HFF-Myc (cell line): Measurements from ENCODE around the gene NTMT1.

Experiments used
- DNase-seq: peaks from one replicate; pipeline ENCODE4 v3.0.0-alpha.2; 2011; ENCODE audit warnings: low read depth; ENCODE audit errors: extremely low read depth
- H3K4me3 ChIP-seq: replicated peaks from 2 replicates; pipeline ENCODE4 v1.5.1; 2011; ENCODE audit warnings: low read depth, mild to moderate bottlenecking, control low read depth, low read length
- TF ChIP-seq, protein P1 (sequence below): IDR thresholded peaks from 2 replicates; pipeline ENCODE4 v1.5.1; 2012; ENCODE audit warnings: mild to moderate bottlenecking, low read depth, low read length, control low read depth; ENCODE audit errors: missing control alignments

Gene NTMT1

DNA sequence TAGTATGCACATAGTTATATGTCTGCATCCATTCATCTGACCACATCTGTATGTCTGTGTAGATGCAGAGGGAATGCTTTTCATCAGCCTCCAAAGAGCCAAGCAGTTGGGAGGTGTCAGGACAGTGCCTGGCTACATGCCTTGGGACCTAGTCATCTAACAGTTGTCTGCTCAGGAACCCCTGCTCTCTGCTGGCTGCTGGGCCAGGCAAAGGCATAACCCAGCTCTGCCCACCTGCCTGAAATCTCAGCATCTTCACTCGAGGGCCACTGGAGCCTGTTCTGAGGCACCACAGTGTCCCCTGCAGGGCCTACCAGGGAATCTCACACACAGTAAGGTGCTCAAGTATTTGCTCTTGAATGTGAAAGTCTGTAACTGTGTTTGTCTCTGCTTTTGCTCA, 8.8 kb upstream of the NTMT1 start:
- TF ChIP-seq, protein P1, sequence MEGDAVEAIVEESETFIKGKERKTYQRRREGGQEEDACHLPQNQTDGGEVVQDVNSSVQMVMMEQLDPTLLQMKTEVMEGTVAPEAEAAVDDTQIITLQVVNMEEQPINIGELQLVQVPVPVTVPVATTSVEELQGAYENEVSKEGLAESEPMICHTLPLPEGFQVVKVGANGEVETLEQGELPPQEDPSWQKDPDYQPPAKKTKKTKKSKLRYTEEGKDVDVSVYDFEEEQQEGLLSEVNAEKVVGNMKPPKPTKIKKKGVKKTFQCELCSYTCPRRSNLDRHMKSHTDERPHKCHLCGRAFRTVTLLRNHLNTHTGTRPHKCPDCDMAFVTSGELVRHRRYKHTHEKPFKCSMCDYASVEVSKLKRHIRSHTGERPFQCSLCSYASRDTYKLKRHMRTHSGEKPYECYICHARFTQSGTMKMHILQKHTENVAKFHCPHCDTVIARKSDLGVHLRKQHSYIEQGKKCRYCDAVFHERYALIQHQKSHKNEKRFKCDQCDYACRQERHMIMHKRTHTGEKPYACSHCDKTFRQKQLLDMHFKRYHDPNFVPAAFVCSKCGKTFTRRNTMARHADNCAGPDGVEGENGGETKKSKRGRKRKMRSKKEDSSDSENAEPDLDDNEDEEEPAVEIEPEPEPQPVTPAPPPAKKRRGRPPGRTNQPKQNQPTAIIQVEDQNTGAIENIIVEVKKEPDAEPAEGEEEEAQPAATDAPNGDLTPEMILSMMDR = peak; percentile 70
- H3K4me3 ChIP-seq = no peak overlapping the region
- no peak for DNase-seq

DNA sequence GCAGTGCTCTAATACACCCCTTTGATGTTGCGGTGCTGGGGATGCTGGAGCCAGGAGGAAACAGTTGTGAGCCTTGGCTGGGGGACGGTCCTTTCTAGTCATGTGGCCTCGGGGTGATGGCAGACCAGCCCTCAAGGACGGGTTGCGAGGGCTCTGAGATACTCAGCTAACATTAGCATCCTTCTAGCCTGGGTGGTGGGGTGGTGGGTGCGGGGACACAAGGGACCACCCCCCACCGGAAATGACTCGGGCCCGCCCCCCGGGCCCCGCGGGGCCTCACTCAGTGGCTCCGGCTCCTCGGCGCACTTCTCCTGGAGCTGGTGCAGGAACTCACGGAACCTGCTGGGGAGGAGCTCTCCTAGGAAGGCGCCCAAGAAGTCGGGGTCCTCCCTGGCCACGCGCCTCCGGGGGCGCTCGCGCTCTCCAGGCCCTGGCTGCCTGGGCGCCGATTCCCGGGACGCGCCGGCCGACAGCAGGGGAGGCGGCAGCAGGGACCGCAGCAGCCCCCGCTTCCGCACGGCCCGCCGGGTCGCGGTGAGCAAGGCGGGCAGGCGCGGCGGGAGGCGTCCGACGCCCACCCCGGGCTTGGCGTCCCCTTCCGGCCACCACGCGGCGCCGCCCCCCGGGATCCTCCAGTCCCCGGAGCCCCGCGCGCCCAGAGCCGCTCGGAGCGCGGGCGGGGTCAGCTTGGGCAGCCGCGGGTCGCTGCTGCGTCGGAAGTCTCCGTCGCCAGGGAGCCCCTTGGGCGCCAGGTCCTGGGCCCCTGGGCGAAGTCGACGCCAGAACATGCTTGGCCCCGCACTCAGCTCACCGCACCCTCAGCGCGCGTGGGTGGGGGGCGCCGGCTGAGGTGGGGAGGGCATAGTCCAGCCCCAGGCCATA, 5.9 kb upstream of the NTMT1 start:
- H3K4me3 ChIP-seq = peak overlapping the region; percentile 42
- TF ChIP-seq, protein P1 = peak; percentile 11
- DNase-seq = no peak

DNA sequence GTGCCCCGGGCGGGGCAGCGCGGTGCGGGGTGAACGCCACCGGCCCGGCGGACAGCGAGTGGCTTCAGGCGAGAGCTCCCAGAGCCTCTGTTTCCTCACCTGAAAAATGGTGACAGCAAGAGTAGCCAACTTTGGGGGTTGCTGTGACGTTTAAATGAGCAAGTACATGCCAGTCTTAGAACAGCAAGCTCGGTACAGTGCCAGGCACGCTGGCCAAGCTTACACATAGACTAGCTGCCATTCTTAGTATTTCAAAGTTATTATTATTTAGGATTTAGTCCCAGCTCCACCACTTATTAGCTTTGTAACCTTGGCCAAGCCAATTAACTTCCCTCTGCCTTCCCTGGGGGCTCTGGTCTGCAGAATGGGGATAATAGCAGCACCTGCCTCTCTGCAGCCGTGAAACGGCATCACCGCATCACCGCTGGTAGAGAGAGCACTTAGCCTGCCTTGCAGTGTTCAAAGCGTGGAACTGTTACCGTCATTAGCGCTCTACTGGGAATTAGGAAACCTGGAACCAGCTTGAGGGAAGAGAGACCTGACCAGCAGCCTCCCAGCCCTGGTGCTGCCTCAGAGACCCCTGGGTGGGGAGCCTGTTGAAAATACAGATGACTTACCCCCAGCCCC, 5.2 kb upstream of the NTMT1 start, which contains the start of gene C9orf50:
C9orf50 (minus strand) TSS at position 433 of the 627 bp plus-strand sequence. CDS start 527 bp downstream, outside the sequence.
- H3K4me3 ChIP-seq = peak within 1 kb of the TSS; percentile 42
- TF ChIP-seq, protein P1 = no peak
- DNase-seq = no peak

DNA sequence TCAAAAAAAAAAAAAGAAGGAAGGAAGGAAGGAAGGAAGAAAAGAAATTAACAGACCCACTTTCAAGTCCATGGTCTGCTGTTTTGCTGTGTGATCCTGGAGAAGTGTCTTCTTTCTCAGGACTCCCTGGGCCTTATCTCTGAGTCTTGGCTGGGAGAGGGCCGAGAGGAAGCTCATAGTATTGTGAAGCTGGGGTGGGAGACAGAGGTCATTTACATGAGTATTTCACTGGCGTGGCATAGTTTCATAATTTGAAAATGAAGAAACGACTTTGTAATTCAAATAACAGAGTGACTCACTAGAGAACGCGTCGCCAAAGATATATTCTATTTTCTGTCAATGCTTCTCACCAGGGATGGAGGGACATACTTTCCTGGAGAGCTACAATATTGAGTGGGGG, 2.6 kb upstream of the NTMT1 start:
- TF ChIP-seq, protein P1 = no peak
- H3K4me3 ChIP-seq = no peak overlapping the region
- no peak for DNase-seq

DNA sequence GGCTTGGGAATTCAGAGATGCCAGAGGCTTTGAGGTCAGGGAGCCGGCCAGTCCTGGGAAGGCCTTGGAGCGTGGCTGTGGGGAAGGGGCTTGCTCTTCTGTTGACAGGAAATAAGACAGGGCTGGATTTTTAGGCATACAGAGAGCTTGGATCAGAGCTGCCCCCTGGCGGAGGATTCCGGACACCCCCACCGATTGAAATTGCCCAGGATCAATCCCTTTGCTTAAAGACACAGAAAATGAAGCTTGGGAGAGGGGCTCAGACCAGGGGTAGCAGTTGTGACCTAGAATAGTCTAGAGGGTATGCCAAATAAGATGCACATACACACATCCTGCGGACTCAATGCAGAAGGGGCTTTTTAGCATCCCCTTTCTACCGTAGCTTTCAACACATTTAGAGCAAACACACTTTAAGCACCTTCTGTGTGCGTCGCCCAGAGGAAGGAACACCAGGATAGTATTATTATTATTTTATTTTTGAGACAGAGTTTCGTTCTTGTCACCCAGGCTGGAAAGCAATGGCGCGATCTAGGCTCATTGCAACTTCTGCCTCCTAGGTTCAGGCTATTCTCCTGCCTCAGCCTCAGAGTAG, 1.7 kb upstream of the NTMT1 start:
- DNase-seq = no peak
- H3K4me3 ChIP-seq = no peak overlapping the region
- TF ChIP-seq, protein P1 = peak; percentile 91

DNA sequence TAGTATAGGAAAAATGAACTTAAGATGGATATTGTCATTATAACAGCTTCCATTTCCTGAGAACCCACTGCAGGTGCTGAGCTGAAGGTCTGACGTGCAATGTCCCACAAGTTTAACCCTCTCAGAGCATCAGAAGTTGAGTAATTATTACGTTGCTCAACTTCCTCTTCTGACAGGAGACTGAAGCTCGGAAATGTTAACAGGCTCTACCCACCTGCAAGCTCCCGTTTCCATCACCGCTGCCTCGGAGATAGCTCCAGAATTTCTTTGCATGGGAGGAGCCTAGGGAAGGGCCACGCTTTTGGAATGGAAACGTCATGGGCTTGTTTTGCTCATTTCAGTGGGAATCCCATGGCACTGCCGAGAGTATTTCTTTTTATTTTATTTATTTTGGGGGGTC, 1.0 kb upstream of the NTMT1 start:
- no peak for DNase-seq
- TF ChIP-seq, protein P1 = no peak
- no peak overlapping the region for H3K4me3 ChIP-seq
